Measurements from ENCODE around the gene IGF2R. TPM values are rescaled to one million over a fixed set of nuclear protein-coding genes. Genes with fewer than 3 reads are reported as not detected.

IGF2R gene
- total RNA-seq, 3 donors from 2014 or later = 60.4 to 112 (median 81.0) TPM

- Histone ChIP-seq H3K36me3 (no peaks in the 10 kb centered on the region), H3K27me3 (no peaks in the 10 kb centered on the region), H3K9me3 (no peaks in the 10 kb centered on the region), H3K4me1 (no peaks in the 10 kb centered on the region), H3K27ac (no peak overlapping the region), H3K4me3 (no peak overlapping the region)
- intact Hi-C loops (cut with DNase I; ENCODE audit: low total_unique reads) = no loop called here
- no peak for DNase-seq (ENCODE audit: low spot score in 2 of 2)
- TF ChIP-seq POLR2A (IDR thresholded peaks at IDR 0.05) (no peak), CTCF (IDR thresholded peaks at IDR 0.05) (no peak), POLR2AphosphoS5 (IDR thresholded peaks at IDR 0.05) (no peak)
These were observed 146.5 kb downstream of the IGF2R start for GRCh38 chr6:160115421-160115820.

- Histone ChIP-seq H3K27ac (no peak overlapping the region), H3K27me3 (no peaks in the 10 kb centered on the region), H3K36me3 (no peaks in the 10 kb centered on the region), H3K4me1 (no peaks in the 10 kb centered on the region), H3K4me3 (no peak overlapping the region), H3K9me3 (no peaks in the 10 kb centered on the region)
- intact Hi-C loops (cut with DNase I; ENCODE audit: low total_unique reads) = no loop called here
- no peak for TF ChIP-seq CTCF (IDR thresholded peaks at IDR 0.05)
- no peak for TF ChIP-seq POLR2A (IDR thresholded peaks at IDR 0.05)
- TF ChIP-seq POLR2AphosphoS5 (IDR thresholded peaks at IDR 0.05) = no peak
- DNase-seq (ENCODE audit: low spot score in 2 of 2) = no peak
These were observed 147.5 kb downstream of the IGF2R start for GRCh38 chr6:160116411-160116810.

GRCh38 chr6:160117137-160117536 lies 148.3 kb downstream of the IGF2R start:
- H3K27me3 ChIP-seq = no peaks in the 10 kb centered on the region
- no peaks in the 10 kb centered on the region for H3K36me3 ChIP-seq
- TF ChIP-seq POLR2AphosphoS5 (IDR thresholded peaks at IDR 0.05) (no peak), CTCF (IDR thresholded peaks at IDR 0.05) (no peak), POLR2A (IDR thresholded peaks at IDR 0.05) (no peak)
- H3K27ac ChIP-seq = no peak overlapping the region
- no peaks in the 10 kb centered on the region for H3K9me3 ChIP-seq
- no peak overlapping the region for H3K4me3 ChIP-seq
- no peaks in the 10 kb centered on the region for H3K4me1 ChIP-seq
- no peak for DNase-seq (ENCODE audit: low spot score in 2 of 2)
- intact Hi-C loops (cut with DNase I; ENCODE audit: low total_unique reads) = no loop called here

GRCh38 chr6:160118620-160119229 lies 149.8 kb downstream of the IGF2R start:
- Histone ChIP-seq H3K27ac (no peak overlapping the region), H3K27me3 (no peaks in the 10 kb centered on the region), H3K9me3 (no peaks in the 10 kb centered on the region), H3K4me1 (no peaks in the 10 kb centered on the region), H3K4me3 (no peak overlapping the region), H3K36me3 (no peaks in the 10 kb centered on the region)
- TF ChIP-seq POLR2AphosphoS5 (IDR thresholded peaks at IDR 0.05) = no peak
- TF ChIP-seq CTCF (IDR thresholded peaks at IDR 0.05) = no peak
- no peak for TF ChIP-seq POLR2A (IDR thresholded peaks at IDR 0.05)
- DNase-seq (ENCODE audit: low spot score in 2 of 2) = no peak
- intact Hi-C loops (cut with DNase I; ENCODE audit: low total_unique reads) = no loop called here

- H3K36me3 ChIP-seq = no peaks in the 10 kb centered on the region
- H3K9me3 ChIP-seq = no peaks in the 10 kb centered on the region
- no peak overlapping the region for H3K27ac ChIP-seq
- DNase-seq (ENCODE audit: low spot score in 2 of 2) = no peak
- TF ChIP-seq CTCF (IDR thresholded peaks at IDR 0.05) = no peak
- TF ChIP-seq POLR2AphosphoS5 (IDR thresholded peaks at IDR 0.05) = no peak
- no peak for TF ChIP-seq POLR2A (IDR thresholded peaks at IDR 0.05)
- no peak overlapping the region for H3K4me3 ChIP-seq
- H3K27me3 ChIP-seq = no peaks in the 10 kb centered on the region
- intact Hi-C loops (cut with DNase I; ENCODE audit: low total_unique reads) = no loop called here
- H3K4me1 ChIP-seq = no peaks in the 10 kb centered on the region
These were observed 151.2 kb downstream of the IGF2R start for GRCh38 chr6:160120087-160120486.

Data from breast epithelium (tissue), 4 donors.